ENCODE data around the gene LRMDA. TPM values are rescaled to one million over a fixed set of nuclear protein-coding genes. Genes with fewer than 3 reads are reported as not detected.

The LRMDA gene
- total RNA-seq, 4 donors from 2014 or later: 0.88 to 14.1 (median 5.1) TPM; not detected in 1

DNA sequence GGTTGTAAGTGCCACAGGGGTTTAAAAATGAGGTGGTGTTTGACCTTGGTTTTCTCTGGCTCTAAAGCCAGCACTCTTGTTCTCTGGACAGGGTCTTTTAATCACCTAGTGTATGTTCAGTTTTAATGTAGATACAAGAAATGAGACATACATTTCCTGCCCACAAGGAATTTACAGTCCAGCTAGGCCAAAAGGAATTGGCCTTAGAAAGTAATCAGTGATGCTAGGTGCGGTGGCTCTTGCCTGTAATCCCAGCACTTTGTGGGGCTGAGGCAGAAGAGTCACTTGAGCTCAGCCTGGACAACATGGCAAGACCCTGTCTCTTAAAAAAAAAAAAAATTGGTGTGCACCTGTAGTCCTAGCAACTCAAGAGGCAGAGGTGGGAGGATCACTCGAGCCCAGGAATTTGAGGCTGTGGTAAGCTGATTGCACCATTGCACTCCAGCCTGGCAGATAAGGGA lies 100.2 kb downstream of the LRMDA start:
- H3K27me3 ChIP-seq: no peaks in the 10 kb centered on the region
- WGBS, 2 donors: 88 to 95% methylated on average over 2 of the region's 2 CpGs
- no peak overlapping the region for H3K27ac ChIP-seq
- intact Hi-C loops (cut with DNase I): no loop called here
- H3K36me3 ChIP-seq: no peaks in the 10 kb centered on the region
- no peak overlapping the region for H3K4me3 ChIP-seq
- no peaks in the 10 kb centered on the region for H3K4me1 ChIP-seq
- TF ChIP-seq POLR2A (IDR thresholded peaks at IDR 0.05): no peak
- TF ChIP-seq, protein P1, sequence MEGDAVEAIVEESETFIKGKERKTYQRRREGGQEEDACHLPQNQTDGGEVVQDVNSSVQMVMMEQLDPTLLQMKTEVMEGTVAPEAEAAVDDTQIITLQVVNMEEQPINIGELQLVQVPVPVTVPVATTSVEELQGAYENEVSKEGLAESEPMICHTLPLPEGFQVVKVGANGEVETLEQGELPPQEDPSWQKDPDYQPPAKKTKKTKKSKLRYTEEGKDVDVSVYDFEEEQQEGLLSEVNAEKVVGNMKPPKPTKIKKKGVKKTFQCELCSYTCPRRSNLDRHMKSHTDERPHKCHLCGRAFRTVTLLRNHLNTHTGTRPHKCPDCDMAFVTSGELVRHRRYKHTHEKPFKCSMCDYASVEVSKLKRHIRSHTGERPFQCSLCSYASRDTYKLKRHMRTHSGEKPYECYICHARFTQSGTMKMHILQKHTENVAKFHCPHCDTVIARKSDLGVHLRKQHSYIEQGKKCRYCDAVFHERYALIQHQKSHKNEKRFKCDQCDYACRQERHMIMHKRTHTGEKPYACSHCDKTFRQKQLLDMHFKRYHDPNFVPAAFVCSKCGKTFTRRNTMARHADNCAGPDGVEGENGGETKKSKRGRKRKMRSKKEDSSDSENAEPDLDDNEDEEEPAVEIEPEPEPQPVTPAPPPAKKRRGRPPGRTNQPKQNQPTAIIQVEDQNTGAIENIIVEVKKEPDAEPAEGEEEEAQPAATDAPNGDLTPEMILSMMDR (IDR thresholded peaks at IDR 0.05): no peak
- H3K9me3 ChIP-seq: no peaks in the 10 kb centered on the region
- no peak for DNase-seq

DNA sequence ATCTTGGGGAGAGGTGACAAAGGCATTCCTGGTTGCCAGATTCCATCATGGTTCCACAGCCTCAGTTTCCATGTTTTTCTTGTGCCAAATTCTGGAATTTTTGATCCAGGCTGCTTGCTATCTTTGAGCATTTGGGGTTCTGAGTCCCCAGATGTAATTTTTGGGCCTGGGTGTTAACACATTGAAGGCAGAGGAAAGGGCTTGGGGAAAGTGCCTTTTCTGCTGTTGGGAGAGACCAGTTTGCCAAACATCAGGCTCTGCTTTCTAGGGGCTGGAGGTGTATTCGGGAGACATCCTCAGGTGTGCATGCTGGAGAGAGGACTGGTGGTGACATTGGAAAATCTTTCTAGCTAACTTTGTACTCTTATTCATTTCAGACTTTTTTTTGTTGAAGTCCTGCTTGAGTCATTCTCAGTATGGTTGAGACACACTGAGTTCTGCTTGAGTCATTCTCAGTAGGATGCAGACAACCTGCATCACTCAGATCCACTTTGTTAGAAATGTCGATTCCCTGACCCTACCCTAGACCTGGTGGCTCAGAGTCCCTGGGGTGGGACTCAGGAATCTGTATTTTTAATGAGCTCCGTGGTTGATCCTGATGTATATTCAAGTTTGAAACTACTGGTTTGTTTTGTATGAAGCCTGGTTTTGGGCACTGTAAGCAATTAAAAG lies 101.0 kb downstream of the LRMDA start:
- no peaks in the 10 kb centered on the region for H3K27me3 ChIP-seq
- no peak overlapping the region for H3K4me3 ChIP-seq
- WGBS, 2 donors: 67 to 73% methylated on average over 3 of the region's 3 CpGs
- no peaks in the 10 kb centered on the region for H3K4me1 ChIP-seq
- intact Hi-C loops (cut with DNase I): no loop called here
- TF ChIP-seq POLR2A (IDR thresholded peaks at IDR 0.05): no peak
- TF ChIP-seq, protein P1 (IDR thresholded peaks at IDR 0.05): no peak
- H3K9me3 ChIP-seq: no peaks in the 10 kb centered on the region
- no peaks in the 10 kb centered on the region for H3K36me3 ChIP-seq
- no peak overlapping the region for H3K27ac ChIP-seq
- no peak for DNase-seq

DNA sequence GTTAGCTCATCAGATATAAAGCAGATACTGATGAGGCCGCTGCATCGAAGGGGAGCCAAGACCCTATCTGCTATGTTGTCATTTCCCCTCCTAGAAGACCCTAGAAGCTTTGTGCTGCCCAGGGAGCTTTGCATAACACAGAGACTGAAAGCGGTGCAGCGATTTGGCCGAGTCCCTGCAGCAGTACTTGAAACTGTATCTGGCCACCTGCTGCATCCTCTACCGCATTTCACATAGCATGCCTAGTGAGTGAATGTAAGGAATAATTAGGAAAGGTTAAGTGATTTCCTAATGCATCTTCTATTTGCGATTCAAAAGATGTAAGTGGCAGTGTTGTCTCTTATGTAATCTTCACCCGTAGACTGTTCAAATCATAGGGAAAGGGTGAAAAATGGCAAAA lies 106.7 kb downstream of the LRMDA start:
- H3K4me3 ChIP-seq: no peak overlapping the region
- H3K4me1 ChIP-seq: peaks cover 0 to 13% (median 6%) of the 10 kb centered on the region in 3 donors
- 88 to 90% methylated on average over 8 of the region's 8 CpGs for WGBS, 2 donors
- intact Hi-C loops (cut with DNase I): no loop called here
- H3K36me3 ChIP-seq: no peaks in the 10 kb centered on the region
- no peaks in the 10 kb centered on the region for H3K9me3 ChIP-seq
- TF ChIP-seq, protein P1 (IDR thresholded peaks at IDR 0.05): no peak
- no peak for TF ChIP-seq POLR2A (IDR thresholded peaks at IDR 0.05)
- H3K27ac ChIP-seq: no peak overlapping the region
- no peak for DNase-seq
- H3K27me3 ChIP-seq: no peaks in the 10 kb centered on the region

DNA sequence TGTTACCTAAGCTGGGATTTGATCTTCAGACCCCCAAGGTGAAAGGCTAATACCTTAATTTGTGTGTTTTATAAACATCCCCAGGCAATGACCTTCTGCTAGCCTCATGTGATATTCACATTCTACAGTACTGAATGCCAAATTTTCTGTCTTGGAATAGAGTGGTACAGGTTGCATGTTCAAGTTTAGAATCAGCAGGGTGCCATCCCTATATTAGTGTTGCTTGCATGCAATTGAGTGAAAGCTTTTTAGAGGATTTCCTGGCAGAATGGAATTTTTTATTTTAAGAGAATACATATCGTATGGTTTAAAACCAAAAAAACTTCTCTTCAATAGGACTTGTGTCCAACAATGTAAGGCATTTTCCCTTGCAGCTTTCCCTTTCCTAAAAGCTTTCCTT lies 107.3 kb downstream of the LRMDA start:
- DNase-seq: no peak
- H3K36me3 ChIP-seq: no peaks in the 10 kb centered on the region
- WGBS, 2 donors: 59 to 75% methylated on average over 1 of the region's 1 CpG
- TF ChIP-seq POLR2A (IDR thresholded peaks at IDR 0.05): no peak
- TF ChIP-seq, protein P1 (IDR thresholded peaks at IDR 0.05): no peak
- H3K9me3 ChIP-seq: no peaks in the 10 kb centered on the region
- H3K4me3 ChIP-seq: no peak overlapping the region
- intact Hi-C loops (cut with DNase I): no loop called here
- peaks cover 0 to 19% (median 7%) of the 10 kb centered on the region in 3 donors for H3K4me1 ChIP-seq
- H3K27ac ChIP-seq: no peak overlapping the region
- no peaks in the 10 kb centered on the region for H3K27me3 ChIP-seq

DNA sequence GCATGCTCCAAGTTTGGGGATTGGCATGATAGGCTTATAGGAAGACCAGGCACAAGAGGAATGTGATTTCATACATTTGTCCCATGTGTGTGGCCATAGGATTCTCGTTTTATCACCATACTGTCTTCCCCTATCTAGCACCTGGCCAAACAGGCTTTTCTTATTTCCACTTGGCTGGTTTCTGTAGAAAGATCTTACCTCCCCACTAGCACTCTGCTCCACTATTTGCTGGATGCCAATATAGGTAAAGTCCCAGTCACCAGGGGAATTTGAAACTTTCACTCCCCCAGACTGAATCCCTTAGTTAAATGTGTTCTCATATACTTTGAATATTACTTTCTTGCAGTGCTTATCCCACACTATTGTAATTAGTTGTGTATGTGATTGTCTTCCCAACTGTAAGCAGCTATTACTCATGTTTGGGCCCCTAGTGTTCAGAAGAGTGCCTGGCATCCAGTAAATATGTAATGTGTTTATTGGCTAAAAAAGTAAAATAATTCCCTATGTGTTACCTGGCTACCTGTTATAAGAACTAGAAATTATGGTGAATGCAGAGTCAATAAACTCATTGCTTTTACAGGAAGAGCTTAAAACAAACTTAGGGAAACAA lies 109.0 kb downstream of the LRMDA start:
- no peaks in the 10 kb centered on the region for H3K9me3 ChIP-seq
- intact Hi-C loops (cut with DNase I): no loop called here
- no peaks in the 10 kb centered on the region for H3K27me3 ChIP-seq
- no peak overlapping the region for H3K4me3 ChIP-seq
- DNase-seq: no peak
- no peak for TF ChIP-seq POLR2A (IDR thresholded peaks at IDR 0.05)
- TF ChIP-seq, protein P1 (IDR thresholded peaks at IDR 0.05): peak in 2 of 6 experiments; percentile 19 to 22
- H3K27ac ChIP-seq: no peak overlapping the region
- peaks cover 0 to 32% (median 18%) of the 10 kb centered on the region in 3 donors for H3K4me1 ChIP-seq
- 27 to 38% methylated on average over 1 of the region's 1 CpG for WGBS, 2 donors
- H3K36me3 ChIP-seq: no peaks in the 10 kb centered on the region
